HepG2 (cell line): ENCODE results near the gene MCRS1. TPM values are rescaled to one million over a fixed set of nuclear protein-coding genes. Genes with fewer than 3 reads are reported as not detected.

Source experiments
- ATAC-seq: fragments of 200-7000 bp; cut with Tn5 transposase; 3 replicates; pipeline ENCODE4 v1.9.1; 2020; ENCODE audit warnings: mild to moderate bottlenecking, moderate library complexity
- BruUV-seq: library from RNA; stranded (reverse); fragments of 400-500 nt; replicated peaks from 2 replicates; lab custom pipeline; 2021; lab: Mats Ljungman, UMichigan
- CTCF ChIA-PET: fragments of 300-600 bp; formaldehyde crosslinking; extraction: SDS; loops from one replicate; lab custom pipeline; 2021; ENCODE audit warnings: low total read pairs, inconsistent platforms, low intra/inter-chr PET ratio; lab: Yijun Ruan, JAX
- POLR2A ChIA-PET: fragments of 350-600 bp; sonication (Branson Sonifier 250); formaldehyde crosslinking; loops from one replicate; lab custom pipeline; 2020; ENCODE audit warnings: antibody characterized with exemption, inconsistent platforms; lab: Yijun Ruan, JAX
- DNase-seq: peaks from one replicate; pipeline ENCODE4 v3.0.0-alpha.2; 2015; ENCODE audit warnings: low spot score
- FAIRE-seq: peaks from 3 replicates; lab custom pipeline; 2011; peaks lifted over from hg19 to GRCh38; lab: Jason Lieb, UNC
- H2AFZ ChIP-seq: one replicate; pipeline ENCODE4 v1.6.1; 2011; ENCODE audit warnings: low read length, inconsistent platforms
- H3K27ac ChIP-seq: fragments of 300-600 bp; 3 replicates; pipeline ENCODE4 v1.8.0; 2011; ENCODE audit warnings: mixed run types, mild to moderate bottlenecking, mixed read lengths, low read length, inconsistent platforms; ENCODE audit not compliant: insufficient read depth; ENCODE audit errors: extremely low read length
- H3K27me3 ChIP-seq, 2 experiments: fragments of 200-600 bp in 1 of 2; 2 replicates in 1 of 2; 3 replicates in 1 of 2; pipeline versions ENCODE4 v1.6.0 to v1.8.0; 2011; ENCODE audit warnings: low read length in 2 of 2, mild to moderate bottlenecking in 2 of 2, moderate library complexity in 2 of 2, inconsistent platforms in 1 of 2; ENCODE audit not compliant: insufficient read depth in 2 of 2, control insufficient read depth in 1 of 2
- H3K36me3 ChIP-seq, 2 experiments: fragments of 200-600 bp in 1 of 2; replicated peaks in 1 of 2; 2 replicates in 1 of 2; 3 replicates in 1 of 2; pipeline versions ENCODE4 v1.5.1 to v1.8.0; 2011; ENCODE audit warnings: low read length in 2 of 2, inconsistent platforms in 1 of 2; ENCODE audit not compliant: insufficient read depth in 2 of 2, control insufficient read depth in 1 of 2
- H3K4me1 ChIP-seq: 2 replicates; pipeline ENCODE4 v1.5.1; 2012; ENCODE audit warnings: low read length, inconsistent platforms; ENCODE audit not compliant: insufficient read depth
- H3K4me2 ChIP-seq: 2 replicates; pipeline ENCODE4 v1.6.0; 2011; ENCODE audit warnings: low read depth, low read length, inconsistent platforms
- H3K4me3 ChIP-seq, 3 experiments: fragments of 200-600 bp in 1 of 3; sonication (generic), shearing (Covaris generic) in 1 of 3; replicated peaks in 1 of 3; 2 replicates each; pipeline ENCODE4 v1.5.1; 2011 to 2016; ENCODE audit warnings: low read length in 3 of 3, inconsistent platforms in 2 of 3, low read depth in 2 of 3, mild to moderate bottlenecking in 2 of 3, control low read depth in 1 of 3, mixed read lengths in 1 of 3; ENCODE audit not compliant: insufficient read depth in 1 of 3
- H3K79me2 ChIP-seq: one replicate; pipeline ENCODE4 v1.6.1; 2011; ENCODE audit warnings: low read length, inconsistent platforms; ENCODE audit not compliant: insufficient read depth
- H3K9ac ChIP-seq: 2 replicates; pipeline ENCODE4 v1.6.0; 2011; ENCODE audit warnings: mild to moderate bottlenecking, low read depth, low read length, inconsistent platforms; ENCODE audit not compliant: insufficient read depth
- H3K9me3 ChIP-seq: 2 replicates; pipeline ENCODE4 v1.5.1; 2012; ENCODE audit warnings: mild to moderate bottlenecking, low read length
- H4K20me1 ChIP-seq: 2 replicates; pipeline ENCODE4 v1.6.0; 2011; ENCODE audit warnings: inconsistent platforms, mild to moderate bottlenecking, low read length, moderate library complexity; ENCODE audit not compliant: insufficient read depth
- ARNTL ChIP-seq: sonication (generic); formaldehyde crosslinking; IDR thresholded peaks from 2 replicates; pipeline ENCODE4 v1.4.0; 2020; ENCODE audit warnings: mild to moderate bottlenecking, missing genetic modification reagents
- CC2D1A ChIP-seq: sonication (generic); formaldehyde crosslinking; IDR thresholded peaks from 2 replicates; pipeline ENCODE4 v1.8.1; 2023; ENCODE audit warnings: mild to moderate bottlenecking, missing genetic modification reagents
- E2F2 ChIP-seq: sonication (generic); formaldehyde crosslinking; IDR thresholded peaks from 2 replicates; pipeline ENCODE4 v1.4.0; 2020; ENCODE audit warnings: missing genetic modification reagents, borderline replicate concordance
- GATAD2A ChIP-seq: IDR thresholded peaks from 2 replicates; pipeline ENCODE4 v1.6.1; 2016
- IKZF4 ChIP-seq: sonication (generic); formaldehyde crosslinking; IDR thresholded peaks from 2 replicates; pipeline ENCODE4 v1.5.1; 2020; ENCODE audit warnings: borderline replicate concordance, mild to moderate bottlenecking, low read depth, missing genetic modification reagents; ENCODE audit errors: not compliant biosample characterization
- PBX3 ChIP-seq: sonication (generic); formaldehyde crosslinking; IDR thresholded peaks from 2 replicates; pipeline ENCODE4 v1.8.1; 2023; ENCODE audit warnings: missing genetic modification reagents, inconsistent platforms, borderline replicate concordance
- PHF8 ChIP-seq: sonication (generic); formaldehyde crosslinking; IDR thresholded peaks from 2 replicates; pipeline ENCODE4 v1.5.0; 2020; ENCODE audit warnings: missing genetic modification reagents
- SOX5 ChIP-seq: IDR thresholded peaks from 2 replicates; pipeline ENCODE4 v1.6.1; 2016; ENCODE audit warnings: borderline replicate concordance
- STAT5B ChIP-seq: sonication (generic); formaldehyde crosslinking; IDR thresholded peaks from 2 replicates; pipeline ENCODE4 v1.4.0; 2020; ENCODE audit warnings: missing genetic modification reagents
- TCF7L2 ChIP-seq: IDR thresholded peaks from 2 replicates; pipeline ENCODE4 v1.6.1; 2011; ENCODE audit warnings: mild to moderate bottlenecking, low read depth, low read length, moderate library complexity
- TFDP2 ChIP-seq: sonication (generic); formaldehyde crosslinking; IDR thresholded peaks from 2 replicates; pipeline ENCODE4 v1.4.0; 2020; ENCODE audit warnings: missing genetic modification reagents
- ZFX ChIP-seq: sonication (generic); formaldehyde crosslinking; IDR thresholded peaks from 2 replicates; pipeline ENCODE4 v1.4.0; 2020; ENCODE audit warnings: mild to moderate bottlenecking, low read depth, missing genetic modification reagents, moderate library complexity
- ZNF709 ChIP-seq: sonication (generic); formaldehyde crosslinking; IDR thresholded peaks from 2 replicates; pipeline ENCODE4 v1.5.0; 2020; ENCODE audit warnings: mild to moderate bottlenecking, missing genetic modification reagents
- ZNF781 ChIP-seq: sonication (generic); formaldehyde crosslinking; IDR thresholded peaks from 2 replicates; pipeline ENCODE4 v1.5.1; 2020; ENCODE audit warnings: borderline replicate concordance, mild to moderate bottlenecking, missing genetic modification reagents; ENCODE audit errors: not compliant biosample characterization
- ZNF891 ChIP-seq: sonication (generic); formaldehyde crosslinking; IDR thresholded peaks from 2 replicates; pipeline ENCODE4 v1.5.0; 2020; ENCODE audit warnings: mild to moderate bottlenecking, missing genetic modification reagents
- ZSCAN25 ChIP-seq: sonication (generic); formaldehyde crosslinking; IDR thresholded peaks from 2 replicates; pipeline ENCODE4 v1.8.0; 2022; ENCODE audit warnings: mild to moderate bottlenecking, missing genetic modification reagents
- WGBS: methylation state at CpG from one replicate; pipeline ENCODE4 v1.1.6; 2017; ENCODE audit warnings: low lambda C conversion rate; 5-methylcytosine and 5-hydroxymethylcytosine counted together
- in situ Hi-C: cut with HindIII; loops from 2 replicates; pipeline ENCODE4 v1.10.0; 2017; ENCODE audit warnings: low pct_unique_long_range_greater_than_20kb; ENCODE audit not compliant: extremely low pct_ligation_motif_present
- intact Hi-C: fragments of 100-400 bp; cut with micrococcal nuclease; formaldehyde crosslinking; loops from one replicate; pipeline ENCODE4 v1.10.0; 2022; ENCODE audit not compliant: unreplicated experiment
- polyA plus RNA-seq, 8 experiments: library from polyadenylated mRNA; depleted of rRNA in 3 of 8; stranded (reverse) in 7 of 8; unstranded in 1 of 8; fragments of >200 nt; fragmentation: Illumina TruSeq in 4 of 8; extraction: Trizol in 4 of 8; gene quantifications; 2 replicates each; pipeline versions ENCODE4 v1.2.1 to v1.2.3, GENCODE V29; 2011 to 2016; ENCODE audit warnings: low read depth in 4 of 8, missing spikeins in 1 of 8, mixed read lengths in 1 of 8; ENCODE audit not compliant: insufficient read depth in 1 of 8
- total RNA-seq, 5 experiments: library from RNA; depleted of rRNA; stranded (reverse); fragments of >200 nt; fragmentation: Illumina TruSeq; extraction: Trizol; gene quantifications; 2 replicates each; pipeline ENCODE4 v1.2.3, GENCODE V29; 2016; ENCODE audit warnings: low read depth in 1 of 5
- TF ChIP-seq, protein P1 (sequence below): sonication (generic); formaldehyde crosslinking; IDR thresholded peaks from 2 replicates; pipeline ENCODE4 v1.4.0; 2020; ENCODE audit warnings: mild to moderate bottlenecking, missing genetic modification reagents

Gene MCRS1
- total and polyA plus RNA-seq, 2 of the 13 experiments (the other 11 are each of a cell fraction or from before 2014, with no cell fraction given) = 51.0 to 66.3 TPM

- no TSS peak for BruUV-seq
- 87% methylated on average over 7 of the region's 7 CpGs for WGBS
- CTCF ChIA-PET = no interaction called here
- Histone ChIP-seq H3K4me2 (no peak overlapping the region), H3K4me1 (peaks cover 29% of the 10 kb centered on the region), H4K20me1 (no peaks in the 10 kb centered on the region), H3K27ac (no peak overlapping the region), H3K4me3 (no peak overlapping the region), H2AFZ (no peak overlapping the region), H3K36me3 (no peaks in the 10 kb centered on the region), H3K9ac (no peak overlapping the region), H3K79me2 (no peaks in the 10 kb centered on the region), H3K27me3 (no peaks in the 10 kb centered on the region), H3K9me3 (no peaks in the 10 kb centered on the region)
- POLR2A ChIA-PET = no interaction called here
- DNase-seq (no peak), ATAC-seq (no peak), FAIRE-seq (no peak)
- no peak for TF ChIP-seq STAT5B (CRISPR knock-in tag)
- no peak for TF ChIP-seq E2F2 (CRISPR knock-in tag)
- TF ChIP-seq GATAD2A (CRISPR knock-in tag) = no peak
- TF ChIP-seq ZNF891 (CRISPR knock-in tag) = no peak
- TF ChIP-seq CC2D1A (CRISPR knock-in tag) = no peak
- TF ChIP-seq SOX5 = no peak
- TF ChIP-seq ZSCAN25 (CRISPR knock-in tag) = no peak
- no peak for TF ChIP-seq ARNTL (CRISPR knock-in tag)
- TF ChIP-seq IKZF4 = no peak
- TF ChIP-seq TFDP2 = no peak
- no peak for TF ChIP-seq ZFX (CRISPR knock-in tag)
- no peak for TF ChIP-seq PHF8
- no peak for TF ChIP-seq PBX3 (CRISPR knock-in tag)
- TF ChIP-seq, protein P1, sequence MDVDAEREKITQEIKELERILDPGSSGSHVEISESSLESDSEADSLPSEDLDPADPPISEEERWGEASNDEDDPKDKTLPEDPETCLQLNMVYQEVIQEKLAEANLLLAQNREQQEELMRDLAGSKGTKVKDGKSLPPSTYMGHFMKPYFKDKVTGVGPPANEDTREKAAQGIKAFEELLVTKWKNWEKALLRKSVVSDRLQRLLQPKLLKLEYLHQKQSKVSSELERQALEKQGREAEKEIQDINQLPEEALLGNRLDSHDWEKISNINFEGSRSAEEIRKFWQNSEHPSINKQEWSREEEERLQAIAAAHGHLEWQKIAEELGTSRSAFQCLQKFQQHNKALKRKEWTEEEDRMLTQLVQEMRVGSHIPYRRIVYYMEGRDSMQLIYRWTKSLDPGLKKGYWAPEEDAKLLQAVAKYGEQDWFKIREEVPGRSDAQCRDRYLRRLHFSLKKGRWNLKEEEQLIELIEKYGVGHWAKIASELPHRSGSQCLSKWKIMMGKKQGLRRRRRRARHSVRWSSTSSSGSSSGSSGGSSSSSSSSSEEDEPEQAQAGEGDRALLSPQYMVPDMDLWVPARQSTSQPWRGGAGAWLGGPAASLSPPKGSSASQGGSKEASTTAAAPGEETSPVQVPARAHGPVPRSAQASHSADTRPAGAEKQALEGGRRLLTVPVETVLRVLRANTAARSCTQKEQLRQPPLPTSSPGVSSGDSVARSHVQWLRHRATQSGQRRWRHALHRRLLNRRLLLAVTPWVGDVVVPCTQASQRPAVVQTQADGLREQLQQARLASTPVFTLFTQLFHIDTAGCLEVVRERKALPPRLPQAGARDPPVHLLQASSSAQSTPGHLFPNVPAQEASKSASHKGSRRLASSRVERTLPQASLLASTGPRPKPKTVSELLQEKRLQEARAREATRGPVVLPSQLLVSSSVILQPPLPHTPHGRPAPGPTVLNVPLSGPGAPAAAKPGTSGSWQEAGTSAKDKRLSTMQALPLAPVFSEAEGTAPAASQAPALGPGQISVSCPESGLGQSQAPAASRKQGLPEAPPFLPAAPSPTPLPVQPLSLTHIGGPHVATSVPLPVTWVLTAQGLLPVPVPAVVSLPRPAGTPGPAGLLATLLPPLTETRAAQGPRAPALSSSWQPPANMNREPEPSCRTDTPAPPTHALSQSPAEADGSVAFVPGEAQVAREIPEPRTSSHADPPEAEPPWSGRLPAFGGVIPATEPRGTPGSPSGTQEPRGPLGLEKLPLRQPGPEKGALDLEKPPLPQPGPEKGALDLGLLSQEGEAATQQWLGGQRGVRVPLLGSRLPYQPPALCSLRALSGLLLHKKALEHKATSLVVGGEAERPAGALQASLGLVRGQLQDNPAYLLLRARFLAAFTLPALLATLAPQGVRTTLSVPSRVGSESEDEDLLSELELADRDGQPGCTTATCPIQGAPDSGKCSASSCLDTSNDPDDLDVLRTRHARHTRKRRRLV (CRISPR knock-in tag) = no peak
- TF ChIP-seq ZNF781 (CRISPR knock-in tag) = no peak
- TF ChIP-seq TCF7L2 = no peak
- TF ChIP-seq ZNF709 = no peak
- intact Hi-C loops (no loop called here), in situ Hi-C loops (no loop called here)
Measured at GRCh38 chr12:49615725-49616124, 47.8 kb upstream of the MCRS1 start.
